HCT116 (cell line): ENCODE measurements around the gene ACOT12.

Source experiments
- CBX3 ChIP-seq: IDR thresholded peaks from 2 replicates; pipeline ENCODE4 v1.6.1; 2012; ENCODE audit warnings: low read depth
- EZH2 ChIP-seq: fragments of 200-600 bp; sonication (generic); IDR thresholded peaks from 2 replicates; pipeline ENCODE4 v1.6.1; 2017; ENCODE audit warnings: antibody characterized with exemption, mixed run types
- EZH2phosphoT487 ChIP-seq: fragments of 200-600 bp; IDR thresholded peaks from 2 replicates; pipeline ENCODE4 v1.6.1; 2018; ENCODE audit warnings: antibody characterized with exemption, borderline replicate concordance
- POLR2A ChIP-seq: IDR thresholded peaks from 2 replicates; pipeline ENCODE4 v1.7.0; 2011; ENCODE audit warnings: borderline replicate concordance; ENCODE audit not compliant: insufficient read depth, insufficient read length; ENCODE audit errors: extremely low read depth
- POLR2AphosphoS5 ChIP-seq: IDR thresholded peaks from 2 replicates; pipeline ENCODE4 v1.6.1; 2011; ENCODE audit warnings: mild to moderate bottlenecking, low read depth, low read length, moderate library complexity
- SIN3A ChIP-seq: IDR thresholded peaks from 2 replicates; pipeline ENCODE4 v1.6.1; 2012; ENCODE audit warnings: low read depth
- TCF7L2 ChIP-seq: IDR thresholded peaks from 2 replicates; pipeline ENCODE4 v1.7.0; 2011; ENCODE audit warnings: borderline replicate concordance, inconsistent platforms; ENCODE audit not compliant: insufficient read depth, insufficient read length; ENCODE audit errors: extremely low read depth
- TF ChIP-seq, protein P1 (sequence below), 3 experiments: fragments of 200-600 bp in 1 of 3; sonication (generic) in 1 of 3; IDR thresholded peaks in 2 of 3; conservative IDR thresholded peaks in 1 of 3; 2 replicates each; pipeline ENCODE4 v1.5.1; 2012 to 2017; ENCODE audit warnings: low read depth in 2 of 3, low read length in 2 of 3, antibody characterized with exemption in 1 of 3, borderline replicate concordance in 1 of 3, control low read depth in 1 of 3, mild to moderate bottlenecking in 1 of 3, mixed read lengths in 1 of 3, mixed run types in 1 of 3, moderate library complexity in 1 of 3; ENCODE audit not compliant: insufficient read depth in 1 of 3
- TF ChIP-seq, protein P2 (sequence below): IDR thresholded peaks from 2 replicates; pipeline ENCODE4 v1.6.1; 2012; ENCODE audit warnings: low read depth

DNA sequence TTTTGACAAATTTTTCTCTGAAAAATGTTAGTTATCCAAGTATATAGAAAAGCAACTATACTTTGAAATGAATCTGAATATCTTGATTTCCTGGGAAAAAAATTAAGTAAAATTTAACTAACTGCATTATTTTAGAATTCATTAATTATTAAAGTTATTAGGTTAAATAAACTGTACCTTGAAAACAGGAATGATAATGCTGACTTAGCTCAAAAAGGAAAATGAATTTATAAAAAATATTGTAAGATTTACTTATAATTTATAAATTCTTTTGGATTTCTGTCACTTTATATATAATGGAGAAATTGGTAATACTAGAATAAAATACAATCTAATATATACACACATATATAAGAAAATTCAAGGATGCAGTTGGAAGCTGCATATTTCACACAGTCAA is 36.1 kb upstream of the ACOT12 start:
- TF ChIP-seq, protein P1, sequence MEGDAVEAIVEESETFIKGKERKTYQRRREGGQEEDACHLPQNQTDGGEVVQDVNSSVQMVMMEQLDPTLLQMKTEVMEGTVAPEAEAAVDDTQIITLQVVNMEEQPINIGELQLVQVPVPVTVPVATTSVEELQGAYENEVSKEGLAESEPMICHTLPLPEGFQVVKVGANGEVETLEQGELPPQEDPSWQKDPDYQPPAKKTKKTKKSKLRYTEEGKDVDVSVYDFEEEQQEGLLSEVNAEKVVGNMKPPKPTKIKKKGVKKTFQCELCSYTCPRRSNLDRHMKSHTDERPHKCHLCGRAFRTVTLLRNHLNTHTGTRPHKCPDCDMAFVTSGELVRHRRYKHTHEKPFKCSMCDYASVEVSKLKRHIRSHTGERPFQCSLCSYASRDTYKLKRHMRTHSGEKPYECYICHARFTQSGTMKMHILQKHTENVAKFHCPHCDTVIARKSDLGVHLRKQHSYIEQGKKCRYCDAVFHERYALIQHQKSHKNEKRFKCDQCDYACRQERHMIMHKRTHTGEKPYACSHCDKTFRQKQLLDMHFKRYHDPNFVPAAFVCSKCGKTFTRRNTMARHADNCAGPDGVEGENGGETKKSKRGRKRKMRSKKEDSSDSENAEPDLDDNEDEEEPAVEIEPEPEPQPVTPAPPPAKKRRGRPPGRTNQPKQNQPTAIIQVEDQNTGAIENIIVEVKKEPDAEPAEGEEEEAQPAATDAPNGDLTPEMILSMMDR (IDR thresholded peaks at IDR 0.05 in 2 of 3, conservative IDR thresholded peaks at IDR 0.05 in 1 of 3; ENCODE audit: borderline replicate concordance in 1 of 3, insufficient read depth in 1 of 3, low read depth in 2 of 3, low read length in 2 of 3): no peak
- no peak for TF ChIP-seq SIN3A
- TF ChIP-seq EZH2: no peak
- no peak for TF ChIP-seq POLR2A
- no peak for TF ChIP-seq CBX3
- TF ChIP-seq POLR2AphosphoS5: no peak
- TF ChIP-seq TCF7L2: no peak
- no peak for TF ChIP-seq EZH2phosphoT487
- TF ChIP-seq, protein P2, sequence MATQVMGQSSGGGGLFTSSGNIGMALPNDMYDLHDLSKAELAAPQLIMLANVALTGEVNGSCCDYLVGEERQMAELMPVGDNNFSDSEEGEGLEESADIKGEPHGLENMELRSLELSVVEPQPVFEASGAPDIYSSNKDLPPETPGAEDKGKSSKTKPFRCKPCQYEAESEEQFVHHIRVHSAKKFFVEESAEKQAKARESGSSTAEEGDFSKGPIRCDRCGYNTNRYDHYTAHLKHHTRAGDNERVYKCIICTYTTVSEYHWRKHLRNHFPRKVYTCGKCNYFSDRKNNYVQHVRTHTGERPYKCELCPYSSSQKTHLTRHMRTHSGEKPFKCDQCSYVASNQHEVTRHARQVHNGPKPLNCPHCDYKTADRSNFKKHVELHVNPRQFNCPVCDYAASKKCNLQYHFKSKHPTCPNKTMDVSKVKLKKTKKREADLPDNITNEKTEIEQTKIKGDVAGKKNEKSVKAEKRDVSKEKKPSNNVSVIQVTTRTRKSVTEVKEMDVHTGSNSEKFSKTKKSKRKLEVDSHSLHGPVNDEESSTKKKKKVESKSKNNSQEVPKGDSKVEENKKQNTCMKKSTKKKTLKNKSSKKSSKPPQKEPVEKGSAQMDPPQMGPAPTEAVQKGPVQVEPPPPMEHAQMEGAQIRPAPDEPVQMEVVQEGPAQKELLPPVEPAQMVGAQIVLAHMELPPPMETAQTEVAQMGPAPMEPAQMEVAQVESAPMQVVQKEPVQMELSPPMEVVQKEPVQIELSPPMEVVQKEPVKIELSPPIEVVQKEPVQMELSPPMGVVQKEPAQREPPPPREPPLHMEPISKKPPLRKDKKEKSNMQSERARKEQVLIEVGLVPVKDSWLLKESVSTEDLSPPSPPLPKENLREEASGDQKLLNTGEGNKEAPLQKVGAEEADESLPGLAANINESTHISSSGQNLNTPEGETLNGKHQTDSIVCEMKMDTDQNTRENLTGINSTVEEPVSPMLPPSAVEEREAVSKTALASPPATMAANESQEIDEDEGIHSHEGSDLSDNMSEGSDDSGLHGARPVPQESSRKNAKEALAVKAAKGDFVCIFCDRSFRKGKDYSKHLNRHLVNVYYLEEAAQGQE: no peak
